HCT116 (cell line): Measurements from ENCODE around the gene IL11RA. TPM values are rescaled to one million over a fixed set of nuclear protein-coding genes. Genes with fewer than 3 reads are reported as not detected.

Experiments used
- ATAC-seq: fragments of 200-7000 bp; cut with Tn5 transposase; 2 replicates; pipeline ENCODE4 v1.9.1; 2020; ENCODE audit warnings: mild to moderate bottlenecking, moderate library complexity
- BruUV-seq: library from RNA; stranded (reverse); fragments of 400-500 nt; replicated peaks from 2 replicates; lab custom pipeline; 2021; lab: Mats Ljungman, UMichigan
- CTCF ChIA-PET: fragments of 300-600 bp; sonication (Branson Sonifier 250); formaldehyde crosslinking; loops from one replicate; lab custom pipeline; 2021; ENCODE audit warnings: antibody characterized with exemption; lab: Charles Lee
- POLR2A ChIA-PET: fragments of 300-600, 350-600 bp; sonication (Branson Sonifier 250); formaldehyde crosslinking; loops from one replicate; lab custom pipeline; 2021; ENCODE audit warnings: antibody characterized with exemption; lab: Charles Lee
- RAD21 ChIA-PET, 2 experiments: fragments of 300-600 bp; sonication (Branson Sonifier 250); formaldehyde crosslinking; loops; one replicate each; lab custom pipeline; 2023; ENCODE audit warnings: low total read pairs in 2 of 2; ENCODE audit not compliant: uncharacterized antibody in 2 of 2, unreplicated experiment in 2 of 2, low non-redundant PET in 1 of 2; lab: Charles Lee
- DNase-seq: peaks from one replicate; pipeline ENCODE4 v3.0.0-alpha.2; 2010; ENCODE audit warnings: low read depth, low spot score
- H2AFZ ChIP-seq: fragments of 200-600 bp; shearing (Covaris generic), sonication (generic); 2 replicates; pipeline ENCODE4 v1.6.1; 2017; ENCODE audit warnings: low read depth, mixed run types, mixed read lengths, antibody characterized with exemption, low read length; ENCODE audit not compliant: poor library complexity, severe bottlenecking
- H3K27ac ChIP-seq: 2 replicates; pipeline ENCODE4 v1.5.1; 2012; ENCODE audit warnings: low read depth, low read length
- H3K27me3 ChIP-seq: fragments of 200-600 bp; sonication (generic); 2 replicates; pipeline ENCODE4 v1.6.1; 2016; ENCODE audit warnings: mixed run types, low read length, mixed read lengths; ENCODE audit not compliant: insufficient read depth
- H3K36me3 ChIP-seq, 2 experiments: fragments of 200-500 bp in 1 of 2; fragments of 200-600 bp in 1 of 2; sonication (Bioruptor generic) in 1 of 2; sonication (generic) in 1 of 2; 2 replicates each; pipeline versions ENCODE4 v1.5.1 to v1.6.1; 2014 to 2016; ENCODE audit warnings: low read length in 2 of 2, inconsistent platforms in 1 of 2, mixed read lengths in 1 of 2, mixed run types in 1 of 2; ENCODE audit not compliant: insufficient read depth in 2 of 2, control insufficient read depth in 1 of 2
- H3K4me1 ChIP-seq, 2 experiments: fragments of 200-600 bp in 1 of 2; sonication (generic) in 1 of 2; 2 replicates each; pipeline versions ENCODE4 v1.5.1 to v1.6.1; 2012 to 2017; ENCODE audit warnings: low read length in 2 of 2, inconsistent platforms in 1 of 2, mild to moderate bottlenecking in 1 of 2, mixed read lengths in 1 of 2, mixed run types in 1 of 2, moderate library complexity in 1 of 2; ENCODE audit not compliant: insufficient read depth in 2 of 2, control insufficient read depth in 1 of 2
- H3K4me2 ChIP-seq: fragments of 200-600 bp; sonication (generic); 2 replicates; pipeline ENCODE4 v1.6.1; 2017; ENCODE audit warnings: mixed run types, low read length, mixed read lengths
- H3K4me3 ChIP-seq, 2 experiments: fragments of 200-600 bp in 1 of 2; sonication (generic) in 1 of 2; replicated peaks in 1 of 2; 2 replicates each; pipeline ENCODE4 v1.5.1; 2011 to 2016; ENCODE audit warnings: low read length in 2 of 2, control low read depth in 1 of 2, low read depth in 1 of 2, mild to moderate bottlenecking in 1 of 2, mixed read lengths in 1 of 2, mixed run types in 1 of 2
- H3K79me2 ChIP-seq: fragments of 200-600 bp; sonication (generic); 2 replicates; pipeline ENCODE4 v1.6.1; 2017; ENCODE audit warnings: mild to moderate bottlenecking, mixed run types, low read length, moderate library complexity, mixed read lengths; ENCODE audit not compliant: insufficient read depth
- H3K9ac ChIP-seq: fragments of 200-600 bp; sonication (generic); 2 replicates; pipeline ENCODE4 v1.6.1; 2016; ENCODE audit warnings: low read length, mixed read lengths
- H3K9me2 ChIP-seq: fragments of 200-600 bp; sonication (generic), shearing (Covaris generic); 2 replicates; pipeline ENCODE4 v1.6.1; 2017; ENCODE audit warnings: mixed run types, mild to moderate bottlenecking, moderate library complexity; ENCODE audit not compliant: insufficient read depth
- H3K9me3 ChIP-seq, 2 experiments: fragments of 200-500 bp in 1 of 2; fragments of 200-600 bp in 1 of 2; sonication (Bioruptor generic) in 1 of 2; sonication (generic) in 1 of 2; 2 replicates each; pipeline ENCODE4 v1.6.1; 2014 to 2017; ENCODE audit warnings: low read length in 2 of 2, mixed read lengths in 2 of 2, inconsistent platforms in 1 of 2, low read depth in 1 of 2, mild to moderate bottlenecking in 1 of 2, mixed run types in 1 of 2, moderate library complexity in 1 of 2; ENCODE audit not compliant: control insufficient read depth in 1 of 2, insufficient read depth in 1 of 2
- H4K20me1 ChIP-seq: fragments of 200-600 bp; sonication (generic), shearing (Covaris generic); 2 replicates; pipeline ENCODE4 v1.6.1; 2017; ENCODE audit warnings: mixed run types, mild to moderate bottlenecking, moderate library complexity; ENCODE audit not compliant: insufficient read depth
- ATF3 ChIP-seq: IDR thresholded peaks from 2 replicates; pipeline ENCODE4 v1.6.1; 2012
- CEBPB ChIP-seq: IDR thresholded peaks from 2 replicates; pipeline ENCODE4 v1.6.1; 2012; ENCODE audit warnings: low read depth
- CTCF ChIP-seq, 3 experiments: fragments of 200-600 bp in 1 of 3; sonication (generic) in 1 of 3; IDR thresholded peaks in 2 of 3; conservative IDR thresholded peaks in 1 of 3; 2 replicates each; pipeline ENCODE4 v1.5.1; 2012 to 2017; ENCODE audit warnings: low read depth in 2 of 3, low read length in 2 of 3, antibody characterized with exemption in 1 of 3, borderline replicate concordance in 1 of 3, control low read depth in 1 of 3, mild to moderate bottlenecking in 1 of 3, mixed read lengths in 1 of 3, mixed run types in 1 of 3, moderate library complexity in 1 of 3; ENCODE audit not compliant: insufficient read depth in 1 of 3
- ELF1 ChIP-seq: IDR thresholded peaks from 2 replicates; pipeline ENCODE4 v1.6.1; 2012; ENCODE audit warnings: low read depth, borderline replicate concordance
- EZH2 ChIP-seq: fragments of 200-600 bp; sonication (generic); IDR thresholded peaks from 2 replicates; pipeline ENCODE4 v1.6.1; 2017; ENCODE audit warnings: antibody characterized with exemption, mixed run types
- JUND ChIP-seq: IDR thresholded peaks from 2 replicates; pipeline ENCODE4 v1.6.1; 2012
- MAX ChIP-seq: IDR thresholded peaks from 2 replicates; pipeline ENCODE4 v1.6.1; 2012
- POLR2AphosphoS5 ChIP-seq: IDR thresholded peaks from 2 replicates; pipeline ENCODE4 v1.6.1; 2011; ENCODE audit warnings: mild to moderate bottlenecking, low read depth, low read length, moderate library complexity
- REST ChIP-seq: IDR thresholded peaks from 2 replicates; pipeline ENCODE4 v1.6.1; 2012; ENCODE audit warnings: low read depth
- SP1 ChIP-seq: IDR thresholded peaks from 2 replicates; pipeline ENCODE4 v1.6.1; 2012; ENCODE audit warnings: low read depth
- SRF ChIP-seq: IDR thresholded peaks from 2 replicates; pipeline ENCODE4 v1.6.1; 2012; ENCODE audit warnings: low read depth
- TCF7L2 ChIP-seq: IDR thresholded peaks from 2 replicates; pipeline ENCODE4 v1.7.0; 2011; ENCODE audit warnings: borderline replicate concordance, inconsistent platforms; ENCODE audit not compliant: insufficient read depth, insufficient read length; ENCODE audit errors: extremely low read depth
- ZNF274 ChIP-seq: fragments of 200-500 bp; sonication (Bioruptor generic); IDR thresholded peaks from 2 replicates; pipeline ENCODE4 v1.6.1; 2014; ENCODE audit warnings: mild to moderate bottlenecking, low read depth, low read length, inconsistent platforms
- intact Hi-C: fragments of 100-400 bp; cut with micrococcal nuclease; formaldehyde crosslinking; loops from 2 replicates; pipeline ENCODE4 v1.10.0; 2022
- total RNA-seq: library from RNA; stranded (reverse); gene quantifications from one replicate; pipeline ENCODE4 v1.2.1, GENCODE V29; 2021; ENCODE audit not compliant: unreplicated experiment

The IL11RA gene
- total RNA-seq, 1 experiment from 2014 or later, result 10.6 TPM

- H3K27ac ChIP-seq, result no peak overlapping the region
- TF ChIP-seq SRF (no peak), TCF7L2 (no peak), MAX (no peak), POLR2AphosphoS5 (no peak), EZH2 (no peak), CEBPB (no peak), ELF1 (no peak), CTCF (IDR thresholded peaks at IDR 0.05 in 2 of 3, conservative IDR thresholded peaks at IDR 0.05 in 1 of 3; ENCODE audit: borderline replicate concordance in 1 of 3, insufficient read depth in 1 of 3, low read depth in 2 of 3, low read length in 2 of 3) (no peak), REST (no peak), ZNF274 (no peak), ATF3 (no peak), SP1 (no peak), JUND (no peak)
- BruUV-seq, result no TSS peak
- H3K4me1 ChIP-seq, result peaks cover 19 to 37% of the 10 kb centered on the region in 2 experiments; a peak in 3 of 4 replicates
- no peak overlapping the region for H3K4me2 ChIP-seq
- no peak overlapping the region for H3K4me3 ChIP-seq
- H4K20me1 ChIP-seq, result no peaks in the 10 kb centered on the region
- ATAC-seq, result no peak
- no peaks in the 10 kb centered on the region for H3K9me3 ChIP-seq
- H3K79me2 ChIP-seq, result peaks cover 6% of the 10 kb centered on the region; the same call in 1 of the 2 replicates
- no peak overlapping the region for H3K9ac ChIP-seq
- no peak for DNase-seq
- no peaks in the 10 kb centered on the region for H3K9me2 ChIP-seq
- no peak overlapping the region for H2AFZ ChIP-seq
- POLR2A ChIA-PET, result no interaction called here
- no peaks in the 10 kb centered on the region for H3K27me3 ChIP-seq
- RAD21 ChIA-PET, result no interaction called here
- CTCF ChIA-PET, result no interaction called here
- H3K36me3 ChIP-seq, result no peaks in the 10 kb centered on the region
- intact Hi-C loops, result no loop called here
Measured at GRCh38 chr9:34642679-34643078, 9.3 kb upstream of the IL11RA start.
